Activated CD4-positive, alpha-beta T cell treated with anti-CD3 and anti-CD28 coated beads, Interleukin-2, amount 50 U/mL, for 24 hours (primary cell): ENCODE results near the gene AADACL4.

Source experiments
- DNase-seq, 2 donors: peaks; one replicate each; pipeline ENCODE4 v3.0.0-alpha.2; 2020; ENCODE audit warnings: low read depth in 1 of 2, low spot score in 1 of 2

AADACL4 gene

GRCh38 chr1:12643785-12644184 lies at the start of gene AADACL4:
Gene AADACL4, plus strand, starts transcription at chr1:12644085. Its CDS starts 462 bp downstream, at chr1:12644547.
- DNase-seq: no peak

GRCh38 chr1:12594490-12594889 lies 49.4 kb upstream of the AADACL4 start:
- DNase-seq: no peak

GRCh38 chr1:12594966-12595756 lies 48.7 kb upstream of the AADACL4 start:
- no peak for DNase-seq

- DNase-seq: no peak
Observed at GRCh38 chr1:12595757-12596006, 48.2 kb upstream of the AADACL4 start.

GRCh38 chr1:12596007-12596821 lies 47.7 kb upstream of the AADACL4 start:
- DNase-seq: no peak

- DNase-seq: no peak
Observed at GRCh38 chr1:12597792-12598191, 46.1 kb upstream of the AADACL4 start.

GRCh38 chr1:12598974-12599373 lies 44.9 kb upstream of the AADACL4 start:
- DNase-seq: no peak

- no peak for DNase-seq
Observed at GRCh38 chr1:12599657-12600056, 44.2 kb upstream of the AADACL4 start.

GRCh38 chr1:12600335-12600734 lies 43.5 kb upstream of the AADACL4 start:
- no peak for DNase-seq

- DNase-seq: peak; percentile 21 to 32
Observed at GRCh38 chr1:12600880-12601633, 42.8 kb upstream of the AADACL4 start.

GRCh38 chr1:12601700-12602658 lies 41.9 kb upstream of the AADACL4 start:
- no peak for DNase-seq

- no peak for DNase-seq
Observed at GRCh38 chr1:12602659-12603024, 41.2 kb upstream of the AADACL4 start.

- no peak for DNase-seq
Observed at GRCh38 chr1:12603224-12603623, 40.7 kb upstream of the AADACL4 start.

GRCh38 chr1:12604114-12604874 lies 39.6 kb upstream of the AADACL4 start:
- peak in 1 of 2 donors; percentile 77 for DNase-seq

GRCh38 chr1:12604986-12605385 lies 38.9 kb upstream of the AADACL4 start:
- no peak for DNase-seq

- DNase-seq: no peak
Observed at GRCh38 chr1:12607263-12607662, 36.6 kb upstream of the AADACL4 start.

- DNase-seq: no peak
Observed at GRCh38 chr1:12608311-12608957, 35.5 kb upstream of the AADACL4 start.

- no peak for DNase-seq
Observed at GRCh38 chr1:12609469-12610003, 34.3 kb upstream of the AADACL4 start.

- no peak for DNase-seq
Observed at GRCh38 chr1:12610305-12610935, 33.5 kb upstream of the AADACL4 start.
